PFSK-1 (cell line): Measurements from ENCODE around the gene IQSEC3.

Experiments used
- POLR2AphosphoS5 ChIP-seq: IDR thresholded peaks from 2 replicates; pipeline ENCODE4 v1.6.1; 2012; ENCODE audit warnings: low read depth, mild to moderate bottlenecking, control low read depth, low read length, moderate library complexity
- REST ChIP-seq, 2 experiments: IDR thresholded peaks; 2 replicates each; pipeline versions ENCODE4 v1.6.1 to v1.8.0; 2011 to 2012; ENCODE audit warnings: low read depth in 2 of 2, low read length in 2 of 2, control low read depth in 1 of 2, inconsistent platforms in 1 of 2, mild to moderate bottlenecking in 1 of 2, moderate library complexity in 1 of 2; ENCODE audit not compliant: insufficient read depth in 1 of 2
- SIN3A ChIP-seq: IDR thresholded peaks from 2 replicates; pipeline ENCODE4 v1.6.1; 2012; ENCODE audit warnings: mild to moderate bottlenecking, low read length, moderate library complexity, borderline replicate concordance; ENCODE audit not compliant: insufficient read depth

- TF ChIP-seq SIN3A, result no peak
- TF ChIP-seq REST (IDR thresholded peaks at IDR 0.05; ENCODE audit: insufficient read depth in 1 of 2, low read depth in 2 of 2, low read length in 2 of 2), result no peak
- TF ChIP-seq POLR2AphosphoS5, result no peak
Measured at GRCh38 chr12:135138-135537, 68.6 kb downstream of the IQSEC3 start.
